Measurements from ENCODE around the gene NPB.

The NPB gene

GRCh38 chr17:81902023-81902652 lies at the start of gene NPB:
TSS of gene NPB (plus strand) at chr17:81902238. CDS start at chr17:81902278, 40 bp downstream.
- no peak for DNase-seq (ENCODE audit: low read depth in 2 of 3, low spot score in 2 of 3)

- DNase-seq (ENCODE audit: low read depth in 2 of 3, low spot score in 2 of 3), result no peak
Observed at GRCh38 chr17:81854974-81855774, 46.9 kb upstream of the NPB start.

GRCh38 chr17:81858170-81858966 lies 43.7 kb upstream of the NPB start:
- no peak for DNase-seq (ENCODE audit: low read depth in 2 of 3, low spot score in 2 of 3)

GRCh38 chr17:81858967-81859905 lies 42.8 kb upstream of the NPB start:
- DNase-seq (ENCODE audit: low read depth in 2 of 3, low spot score in 2 of 3), result no peak

- peak; percentile 82 to 98 (median 92) for DNase-seq (ENCODE audit: low read depth in 2 of 3, low spot score in 2 of 3)
Observed at GRCh38 chr17:81859906-81860755, 41.9 kb upstream of the NPB start, which contains the start of gene P4HB. TSS of gene P4HB (minus strand) at chr17:81860535. CDS start at chr17:81860471, 64 bp downstream.

DNA sequence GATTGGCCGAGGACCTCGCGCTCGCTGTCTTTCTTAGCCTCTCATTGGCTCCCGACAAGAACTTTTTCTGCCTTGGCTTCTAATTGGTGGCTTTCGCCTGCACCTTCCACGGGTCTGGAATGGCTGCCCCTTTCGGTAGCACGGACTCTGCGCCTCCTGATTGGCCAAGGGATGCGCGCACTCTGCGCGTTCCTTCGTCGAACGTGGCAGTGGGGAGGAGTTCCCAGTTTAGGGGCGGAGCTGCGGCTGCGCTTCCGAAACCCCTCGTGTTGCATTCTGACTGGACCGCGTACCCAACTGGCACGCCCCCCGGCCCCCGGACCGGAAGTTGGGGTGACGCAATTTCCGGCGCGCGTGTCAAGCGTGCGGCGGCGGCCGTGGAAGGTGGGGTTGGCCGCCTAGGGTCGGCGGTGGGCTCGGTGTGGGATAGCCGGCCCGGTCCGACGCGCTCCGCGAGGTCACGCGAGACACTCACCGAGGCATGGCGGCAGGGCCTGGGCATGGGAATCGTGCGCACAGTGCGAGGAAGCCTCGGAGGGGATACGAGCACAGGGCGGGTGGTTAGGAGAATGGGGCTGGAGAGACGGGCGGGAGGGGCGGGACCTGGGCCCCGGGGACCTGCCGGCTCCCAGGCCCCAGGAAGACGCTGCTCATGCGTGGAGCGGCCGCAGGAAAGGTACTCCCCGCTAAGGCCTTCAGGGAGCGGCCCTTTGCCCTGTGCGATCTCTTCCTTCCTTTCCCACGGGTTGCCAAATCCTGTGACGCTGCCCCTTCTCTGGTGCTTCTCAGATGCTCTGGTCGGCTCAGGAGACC lies 41.1 kb upstream of the NPB start:
- DNase-seq (ENCODE audit: low read depth in 2 of 3, low spot score in 2 of 3), result peak; percentile 98 to 99 (median 99)

DNA sequence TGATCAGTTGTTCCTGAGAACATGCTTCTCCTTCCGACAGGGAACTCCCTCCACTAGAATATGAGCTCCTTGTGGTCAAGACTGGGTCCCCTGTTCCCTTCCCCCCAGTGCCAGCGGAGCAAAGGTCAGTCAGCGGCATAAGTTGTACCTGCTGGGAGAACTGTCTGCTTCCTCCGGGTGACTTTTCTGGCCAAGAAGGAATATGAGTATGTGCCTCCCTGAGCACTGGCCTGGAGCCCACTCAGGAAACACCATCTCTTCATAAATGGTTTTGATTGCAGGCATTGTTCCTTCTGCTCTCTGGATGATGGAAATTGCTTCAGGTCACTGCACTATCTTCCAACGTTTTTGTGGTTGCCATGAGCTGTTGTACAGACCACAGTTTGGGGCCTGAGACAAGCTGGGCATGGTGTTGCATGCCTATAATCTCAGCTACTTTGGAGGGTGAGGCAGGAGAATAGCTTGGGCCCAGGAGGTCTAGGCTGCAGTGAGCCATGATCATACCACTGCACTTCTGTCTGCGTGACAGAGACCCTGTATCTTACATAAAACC lies 38.8 kb upstream of the NPB start:
- DNase-seq (ENCODE audit: low read depth in 2 of 3, low spot score in 2 of 3), result no peak

GRCh38 chr17:81863833-81864768 lies 37.9 kb upstream of the NPB start:
- no peak for DNase-seq (ENCODE audit: low read depth in 2 of 3, low spot score in 2 of 3)

DNA sequence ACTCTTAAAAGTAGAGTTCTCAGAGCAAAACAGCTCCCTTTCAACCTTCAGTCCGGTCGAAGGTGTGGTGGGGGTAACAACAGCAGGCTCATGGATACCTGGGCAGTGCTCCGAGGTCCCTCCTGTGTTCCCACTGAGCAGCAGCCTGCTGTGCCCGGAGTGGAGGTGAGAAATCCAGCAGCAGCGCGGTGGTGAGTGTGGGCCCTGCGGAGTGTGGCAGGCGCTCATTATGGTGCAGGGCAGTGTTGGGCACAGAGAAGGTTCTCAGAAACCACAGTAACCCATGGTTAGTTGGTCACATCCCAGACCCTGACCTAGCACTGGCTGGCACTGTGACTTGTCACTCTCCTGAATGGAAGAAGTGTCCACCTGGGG lies 36.7 kb upstream of the NPB start:
- DNase-seq (ENCODE audit: low read depth in 2 of 3, low spot score in 2 of 3), result no peak

DNA sequence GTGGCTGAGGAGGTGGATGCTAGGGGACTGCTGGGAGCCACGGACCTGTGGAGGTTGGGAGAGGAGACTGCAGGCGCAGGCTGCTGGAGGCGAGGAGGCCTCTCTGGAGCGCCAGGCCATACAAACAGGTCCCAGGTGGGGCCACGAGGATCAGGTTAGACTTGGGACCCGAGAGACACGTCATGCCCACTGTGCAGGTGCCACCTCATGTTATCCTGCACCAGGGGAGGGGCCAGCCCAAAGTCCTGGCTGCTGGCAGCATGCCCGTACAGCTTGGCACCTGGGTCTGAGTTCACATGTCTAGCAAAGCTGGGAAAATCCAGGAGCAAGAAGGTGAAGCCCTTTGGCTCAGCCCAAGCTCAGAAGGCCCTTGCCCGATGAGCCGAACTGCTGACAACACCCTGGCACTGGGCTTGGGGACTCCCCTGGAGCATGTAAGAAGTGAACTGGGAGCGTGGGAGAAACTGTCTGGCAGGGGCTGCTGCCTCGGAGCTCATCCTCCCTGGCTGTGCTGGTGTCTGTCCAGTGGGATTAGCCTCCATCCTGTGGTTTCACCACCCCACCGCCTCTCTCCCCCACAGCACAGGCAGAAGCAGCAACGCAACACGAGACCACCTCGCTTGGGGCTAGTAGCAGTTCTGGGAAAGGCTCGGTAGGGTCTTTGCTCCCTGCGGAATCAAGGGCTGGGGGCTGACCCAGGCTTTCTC lies 36.2 kb upstream of the NPB start:
- no peak for DNase-seq (ENCODE audit: low read depth in 2 of 3, low spot score in 2 of 3)

DNA sequence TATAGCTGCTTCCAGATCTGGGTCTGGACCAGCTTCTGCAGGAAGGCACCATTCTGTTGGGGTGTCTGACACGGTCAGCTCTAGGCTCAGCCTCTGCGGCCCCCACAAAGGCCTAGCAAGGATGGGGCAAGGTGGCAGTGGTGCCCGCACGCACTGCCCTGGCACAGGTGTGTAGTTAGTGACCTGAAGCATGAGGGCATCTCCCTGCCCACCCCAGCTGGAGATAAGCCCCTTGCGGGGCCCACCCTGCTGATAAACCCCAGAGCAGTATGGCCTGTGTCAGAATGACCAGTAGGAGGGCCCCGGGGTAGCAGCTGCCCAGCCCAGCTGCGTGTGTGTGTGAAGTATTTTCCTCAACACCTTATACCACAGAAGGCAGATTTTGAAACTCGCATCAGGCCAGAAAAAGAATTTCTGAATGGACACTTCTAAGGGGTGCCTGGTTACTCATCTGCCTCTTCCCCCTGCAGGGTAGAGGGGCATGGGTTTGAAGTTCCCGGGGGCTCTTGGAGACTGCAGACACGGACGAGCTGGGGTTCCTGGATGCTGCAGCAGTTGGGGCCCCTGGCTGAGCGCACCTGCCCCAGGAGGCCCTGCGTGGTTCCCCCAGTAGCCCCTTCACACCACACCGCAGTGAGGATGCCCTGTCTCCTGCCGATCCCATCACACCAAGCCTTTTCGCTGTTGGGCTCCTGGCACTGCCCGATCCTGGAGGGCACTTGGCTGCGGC lies 35.4 kb upstream of the NPB start:
- DNase-seq (ENCODE audit: low read depth in 2 of 3, low spot score in 2 of 3), result no peak

GRCh38 chr17:81867170-81867990 lies 34.7 kb upstream of the NPB start:
- no peak for DNase-seq (ENCODE audit: low read depth in 2 of 3, low spot score in 2 of 3)

GRCh38 chr17:81867991-81868673 lies 33.9 kb upstream of the NPB start:
- DNase-seq (ENCODE audit: low read depth in 2 of 3, low spot score in 2 of 3), result no peak

GRCh38 chr17:81868674-81869220 lies 33.3 kb upstream of the NPB start:
- no peak for DNase-seq (ENCODE audit: low read depth in 2 of 3, low spot score in 2 of 3)

Data from activated CD8-positive, alpha-beta memory T cell treated with anti-CD3 and anti-CD28 coated beads for 48 hours (primary cell).